LNCaP clone FGC (cell line): Measurements from ENCODE around the gene SMOC1.

Experiments
- DNase-seq: peaks from one replicate; pipeline ENCODE4 v3.0.0-alpha.2; 2011; ENCODE audit warnings: low read depth
- H3K4me3 ChIP-seq: 2 replicates; pipeline ENCODE4 v1.5.1; 2011; ENCODE audit warnings: mild to moderate bottlenecking, low read depth, low read length, control low read depth
- CTCF ChIP-seq: IDR thresholded peaks from 2 replicates; pipeline ENCODE4 v1.5.1; 2012; ENCODE audit warnings: mild to moderate bottlenecking; ENCODE audit not compliant: control insufficient read depth, insufficient read depth; ENCODE audit errors: extremely low read depth

SMOC1 gene

DNA sequence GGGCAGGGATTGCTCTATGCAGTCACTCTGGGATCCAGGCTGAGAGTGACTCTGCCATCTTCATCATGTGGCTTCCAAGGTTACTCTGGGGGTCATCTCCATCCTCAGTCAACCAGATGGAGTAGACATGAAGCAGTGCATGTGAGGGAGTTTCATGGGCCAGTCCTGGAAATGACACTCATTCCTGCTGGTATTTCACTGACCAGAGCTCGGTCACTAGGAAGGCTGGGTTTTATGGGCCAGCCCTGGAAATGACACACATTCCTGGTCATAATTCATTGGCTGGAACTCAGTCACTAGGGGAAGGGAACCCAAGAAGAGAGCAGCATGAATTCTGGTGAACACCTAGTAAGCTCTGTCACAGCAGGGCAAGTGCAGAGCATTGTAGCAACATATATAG lies 144.7 kb downstream of the SMOC1 start:
- no peak for TF ChIP-seq CTCF
- H3K4me3 ChIP-seq, result no peak overlapping the region
- DNase-seq, result no peak

GRCh38 chr14:70027785-70028428 lies 148.7 kb downstream of the SMOC1 start:
- TF ChIP-seq CTCF, result peak; percentile 95
- H3K4me3 ChIP-seq, result no peak overlapping the region
- no peak for DNase-seq

DNA sequence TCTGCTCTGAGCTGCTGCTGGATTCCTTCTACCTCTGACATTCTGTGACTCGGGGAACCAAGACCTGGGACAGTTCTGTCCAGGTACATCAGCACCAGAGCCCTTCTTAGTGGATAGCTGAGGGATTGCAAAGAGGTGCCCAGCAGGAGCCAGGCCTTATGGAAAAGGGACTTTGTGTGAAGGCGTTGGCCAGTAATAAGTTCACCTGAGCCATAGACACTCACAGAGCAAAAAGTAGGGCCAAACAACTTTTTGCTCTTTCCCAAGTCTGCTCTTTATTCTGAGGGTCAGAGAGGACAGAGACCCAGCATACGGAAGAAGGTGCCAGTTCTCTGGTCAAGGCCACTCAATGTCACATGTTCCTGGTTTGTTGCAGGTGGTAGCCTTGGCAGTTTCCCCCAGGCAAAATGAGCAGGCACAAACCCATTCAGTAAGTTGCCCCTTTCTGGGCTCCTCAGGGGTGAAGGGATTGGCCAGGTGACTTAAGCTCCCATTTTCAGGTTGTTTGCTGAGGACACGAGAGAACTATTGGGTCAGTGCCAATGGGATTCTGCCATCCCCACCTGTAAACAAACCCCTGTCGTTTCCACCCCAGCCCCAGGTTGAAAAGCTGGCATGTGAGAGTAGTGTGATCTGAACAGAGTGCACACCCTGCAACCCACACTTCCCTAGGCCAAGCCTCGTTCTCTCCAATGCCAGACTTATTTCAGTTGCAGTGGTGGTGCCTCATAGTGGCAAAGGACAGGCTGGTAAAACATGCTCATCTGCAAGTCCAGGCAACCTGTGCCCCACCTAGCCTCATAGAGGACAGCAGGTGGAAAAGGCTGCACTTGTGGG lies 150.3 kb downstream of the SMOC1 start:
- H3K4me3 ChIP-seq, result no peak overlapping the region
- TF ChIP-seq CTCF, result no peak
- DNase-seq, result no peak

- no peak for TF ChIP-seq CTCF
- H3K4me3 ChIP-seq, result no peak overlapping the region
- no peak for DNase-seq
Observed at GRCh38 chr14:70032016-70032415, 152.8 kb downstream of the SMOC1 start.

DNA sequence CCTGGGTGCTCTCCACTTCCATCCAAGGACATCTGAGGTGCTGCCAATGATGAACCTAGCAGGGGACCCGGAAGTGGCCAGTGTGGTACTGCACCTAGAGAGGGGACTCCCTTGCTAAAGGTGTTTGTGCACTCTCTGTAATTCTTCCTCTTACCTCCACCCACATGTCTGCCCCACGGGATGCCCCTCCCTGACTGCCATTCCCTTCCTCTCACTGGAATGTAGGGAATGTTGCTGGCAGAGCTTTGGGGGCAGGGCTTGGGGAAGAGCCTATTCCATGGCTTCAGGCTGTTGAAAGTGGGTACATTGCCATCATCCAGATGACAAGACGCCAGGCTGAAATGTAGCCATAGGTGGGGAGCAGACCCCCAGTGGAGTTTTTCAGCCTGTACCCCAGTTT lies 153.2 kb downstream of the SMOC1 start:
- no peak overlapping the region for H3K4me3 ChIP-seq
- no peak for DNase-seq
- TF ChIP-seq CTCF, result no peak

- DNase-seq, result no peak
- no peak overlapping the region for H3K4me3 ChIP-seq
- no peak for TF ChIP-seq CTCF
Observed at GRCh38 chr14:70033116-70033515, 153.9 kb downstream of the SMOC1 start.
